MM.1S (cell line): ENCODE measurements around the gene PRR23E.

Experiments
- EZH2 ChIP-seq: fragments of 300-600 bp; sonication (generic); optimal IDR thresholded peaks from 2 replicates; pipeline ENCODE3; 2017; ENCODE audit warnings: low read depth, mild to moderate bottlenecking, antibody characterized with exemption, low read length, mixed read lengths
- TF ChIP-seq, protein P1 (sequence below): fragments of 300-600 bp; sonication (generic); IDR thresholded peaks from 2 replicates; pipeline ENCODE4 v1.5.1; 2016; ENCODE audit warnings: antibody characterized with exemption, low read length, mixed read lengths

DNA sequence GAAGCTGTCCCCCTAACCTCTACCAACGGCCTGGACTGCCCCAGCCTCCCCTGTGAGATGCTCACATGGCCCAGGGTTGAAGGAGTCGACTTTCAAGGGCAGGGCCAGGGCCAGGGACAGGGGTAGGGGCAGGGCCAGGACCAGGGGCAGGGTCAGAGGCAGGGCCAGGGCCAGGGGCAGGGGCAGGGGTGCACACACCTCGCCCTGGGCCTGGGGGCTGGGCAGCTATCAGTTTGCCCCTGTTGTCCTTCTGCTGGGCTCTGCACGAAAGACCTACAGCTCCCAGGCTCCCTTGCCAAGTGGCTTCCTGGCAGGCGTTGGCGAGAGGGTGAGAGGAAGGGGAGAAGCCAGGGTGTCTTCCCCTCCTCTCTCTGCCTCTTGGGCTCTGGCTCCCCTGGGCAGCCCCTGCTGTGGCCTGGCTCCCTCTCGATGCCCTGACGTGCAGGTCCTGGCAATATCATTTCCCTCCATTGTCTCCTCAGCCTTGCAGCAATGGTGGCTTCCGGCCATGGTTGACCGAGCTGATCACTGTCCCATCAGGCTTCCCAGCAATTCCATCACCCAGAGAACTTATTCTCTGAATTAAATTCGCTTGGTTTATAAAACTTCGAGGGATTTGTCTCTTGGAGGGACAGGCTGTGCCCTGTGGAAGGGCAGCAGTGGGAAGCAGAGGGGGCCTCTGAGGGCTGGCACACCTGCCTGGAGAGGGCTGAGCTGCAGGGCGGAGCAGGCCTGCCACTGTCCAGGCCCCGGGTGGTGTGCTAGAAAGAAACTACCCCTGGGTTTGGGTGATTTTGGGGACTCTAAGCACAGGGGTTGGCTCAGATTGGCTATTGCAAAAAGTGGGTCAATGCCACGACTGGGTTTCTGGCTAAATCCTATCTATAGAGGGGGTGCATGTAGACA, 13.9 kb downstream of the PRR23E start:
- TF ChIP-seq, protein P1, sequence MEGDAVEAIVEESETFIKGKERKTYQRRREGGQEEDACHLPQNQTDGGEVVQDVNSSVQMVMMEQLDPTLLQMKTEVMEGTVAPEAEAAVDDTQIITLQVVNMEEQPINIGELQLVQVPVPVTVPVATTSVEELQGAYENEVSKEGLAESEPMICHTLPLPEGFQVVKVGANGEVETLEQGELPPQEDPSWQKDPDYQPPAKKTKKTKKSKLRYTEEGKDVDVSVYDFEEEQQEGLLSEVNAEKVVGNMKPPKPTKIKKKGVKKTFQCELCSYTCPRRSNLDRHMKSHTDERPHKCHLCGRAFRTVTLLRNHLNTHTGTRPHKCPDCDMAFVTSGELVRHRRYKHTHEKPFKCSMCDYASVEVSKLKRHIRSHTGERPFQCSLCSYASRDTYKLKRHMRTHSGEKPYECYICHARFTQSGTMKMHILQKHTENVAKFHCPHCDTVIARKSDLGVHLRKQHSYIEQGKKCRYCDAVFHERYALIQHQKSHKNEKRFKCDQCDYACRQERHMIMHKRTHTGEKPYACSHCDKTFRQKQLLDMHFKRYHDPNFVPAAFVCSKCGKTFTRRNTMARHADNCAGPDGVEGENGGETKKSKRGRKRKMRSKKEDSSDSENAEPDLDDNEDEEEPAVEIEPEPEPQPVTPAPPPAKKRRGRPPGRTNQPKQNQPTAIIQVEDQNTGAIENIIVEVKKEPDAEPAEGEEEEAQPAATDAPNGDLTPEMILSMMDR, result no peak
- TF ChIP-seq EZH2, result no peak
